ENCODE data around the gene SNX13.

Gene SNX13

DNA sequence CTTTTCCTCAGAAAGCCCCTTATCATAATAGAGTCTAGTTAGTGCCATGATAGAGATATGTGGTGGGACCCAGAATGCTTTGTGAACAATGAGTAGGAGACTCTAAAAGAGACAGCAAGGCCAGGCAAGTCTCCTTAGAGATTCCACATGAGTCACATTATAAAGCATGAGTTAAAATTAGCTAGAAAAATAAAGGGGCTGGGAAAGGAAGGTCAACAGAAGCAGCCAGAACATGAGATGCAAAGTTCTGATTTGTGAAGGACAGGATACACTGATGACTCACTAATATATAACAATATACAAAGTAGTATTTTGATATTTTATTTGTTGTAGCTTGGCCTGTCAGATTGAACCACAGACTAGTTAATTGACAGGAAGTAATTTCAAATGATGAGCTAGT, 25.3 kb upstream of the SNX13 start:
- Histone ChIP-seq H3K27ac (ENCODE audit: insufficient read depth in 1 of 2, low read depth in 1 of 2, low read length in 2 of 2, poor library complexity in 1 of 2, severe bottlenecking in 2 of 2) (no peak overlapping the region), H3K36me3 (ENCODE audit: control insufficient read depth in 4 of 4, insufficient read depth in 4 of 4, low read length in 3 of 4) (no peaks in the 10 kb centered on the region), H3K9me3 (ENCODE audit: control extremely low read depth in 1 of 5, control insufficient read depth in 4 of 5, insufficient read depth in 2 of 5, low read depth in 1 of 5, low read length in 4 of 5) (peaks cover 0 to 2% (median 0%) of the 10 kb centered on the region in 5 experiments), H3K27me3 (replicated peaks in 2 of 5; ENCODE audit: control insufficient read depth in 4 of 5, insufficient read depth in 5 of 5, low read length in 4 of 5) (peaks cover 0 to 2% (median 0%) of the 10 kb centered on the region in 5 experiments), H3K4me3 (ENCODE audit: control insufficient read depth in 1 of 7, extremely low read depth in 1 of 7, insufficient read depth in 4 of 7, low read depth in 2 of 7, low read length in 6 of 7) (no peak overlapping the region), H3K4me1 (ENCODE audit: control extremely low read depth in 1 of 4, control insufficient read depth in 4 of 4, insufficient read depth in 4 of 4, low read length in 3 of 4) (no peaks in the 10 kb centered on the region)
- ChIA-PET CTCF (no interaction called here), POLR2A (no interaction called here)
- DNase-seq = no peak

DNA sequence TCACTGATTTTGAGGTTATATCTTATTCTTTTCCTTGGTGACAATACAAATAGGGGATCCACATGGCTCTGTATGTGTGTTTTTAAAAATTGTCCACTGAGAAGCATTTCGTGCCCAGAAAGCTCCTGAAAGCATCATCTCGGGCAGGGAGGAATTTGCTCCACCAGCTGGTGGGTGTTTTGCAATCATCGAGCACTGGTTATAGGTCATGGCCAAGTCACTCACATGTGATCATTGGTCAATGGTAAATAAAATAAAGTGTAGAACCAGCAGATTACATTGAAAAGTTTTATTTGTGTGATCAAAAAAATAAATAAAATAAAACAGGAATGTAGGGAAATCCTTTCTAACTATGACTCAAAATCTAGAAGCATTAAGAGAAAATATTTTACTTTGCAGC, 23.0 kb upstream of the SNX13 start:
- DNase-seq = no peak
- peaks cover 0 to 2% (median 0%) of the 10 kb centered on the region in 5 experiments for H3K9me3 ChIP-seq (ENCODE audit: control extremely low read depth in 1 of 5, control insufficient read depth in 4 of 5, insufficient read depth in 2 of 5, low read depth in 1 of 5, low read length in 4 of 5)
- ChIA-PET CTCF (no interaction called here), POLR2A (no interaction called here)
- H3K27me3 ChIP-seq (replicated peaks in 2 of 5; ENCODE audit: control insufficient read depth in 4 of 5, insufficient read depth in 5 of 5, low read length in 4 of 5) = no peaks in the 10 kb centered on the region
- no peak overlapping the region for H3K27ac ChIP-seq (ENCODE audit: insufficient read depth in 1 of 2, low read depth in 1 of 2, low read length in 2 of 2, poor library complexity in 1 of 2, severe bottlenecking in 2 of 2)
- H3K4me1 ChIP-seq (ENCODE audit: control extremely low read depth in 1 of 4, control insufficient read depth in 4 of 4, insufficient read depth in 4 of 4, low read length in 3 of 4) = no peaks in the 10 kb centered on the region
- H3K4me3 ChIP-seq (ENCODE audit: control insufficient read depth in 1 of 7, extremely low read depth in 1 of 7, insufficient read depth in 4 of 7, low read depth in 2 of 7, low read length in 6 of 7) = no peak overlapping the region
- WGBS (ENCODE audit: insufficient coverage) = 94% methylated on average over 3 of the region's 3 CpGs
- no peaks in the 10 kb centered on the region for H3K36me3 ChIP-seq (ENCODE audit: control insufficient read depth in 4 of 4, insufficient read depth in 4 of 4, low read length in 3 of 4)

- DNase-seq = no peak
- no peaks in the 10 kb centered on the region for H3K4me1 ChIP-seq (ENCODE audit: control extremely low read depth in 1 of 4, control insufficient read depth in 4 of 4, insufficient read depth in 4 of 4, low read length in 3 of 4)
- no peaks in the 10 kb centered on the region for H3K27me3 ChIP-seq (replicated peaks in 2 of 5; ENCODE audit: control insufficient read depth in 4 of 5, insufficient read depth in 5 of 5, low read length in 4 of 5)
- H3K36me3 ChIP-seq (ENCODE audit: control insufficient read depth in 4 of 4, insufficient read depth in 4 of 4, low read length in 3 of 4) = no peaks in the 10 kb centered on the region
- 90% methylated on average over 9 of the region's 9 CpGs for WGBS (ENCODE audit: insufficient coverage)
- H3K27ac ChIP-seq (ENCODE audit: insufficient read depth in 1 of 2, low read depth in 1 of 2, low read length in 2 of 2, poor library complexity in 1 of 2, severe bottlenecking in 2 of 2) = no peak overlapping the region
- peaks cover 0 to 2% (median 0%) of the 10 kb centered on the region in 5 experiments for H3K9me3 ChIP-seq (ENCODE audit: control extremely low read depth in 1 of 5, control insufficient read depth in 4 of 5, insufficient read depth in 2 of 5, low read depth in 1 of 5, low read length in 4 of 5)
- ChIA-PET POLR2A (no interaction called here), CTCF (no interaction called here)
- H3K4me3 ChIP-seq (ENCODE audit: control insufficient read depth in 1 of 7, extremely low read depth in 1 of 7, insufficient read depth in 4 of 7, low read depth in 2 of 7, low read length in 6 of 7) = no peak overlapping the region
Observed at GRCh38 chr7:17962652-17963051, 22.4 kb upstream of the SNX13 start.

- ChIA-PET POLR2A (no interaction called here), CTCF (interaction anchor here (1.3 kb wide), 1 partner anchor 11 kb away, joined by 3 read pairs; no protein-coding TSS in a partner anchor)
- DNase-seq = no peak
- Histone ChIP-seq H3K4me3 (ENCODE audit: control insufficient read depth in 1 of 7, extremely low read depth in 1 of 7, insufficient read depth in 4 of 7, low read depth in 2 of 7, low read length in 6 of 7) (no peak overlapping the region), H3K4me1 (ENCODE audit: control extremely low read depth in 1 of 4, control insufficient read depth in 4 of 4, insufficient read depth in 4 of 4, low read length in 3 of 4) (no peaks in the 10 kb centered on the region), H3K9me3 (ENCODE audit: control extremely low read depth in 1 of 5, control insufficient read depth in 4 of 5, insufficient read depth in 2 of 5, low read depth in 1 of 5, low read length in 4 of 5) (peaks cover 0 to 2% (median 0%) of the 10 kb centered on the region in 5 experiments), H3K36me3 (ENCODE audit: control insufficient read depth in 4 of 4, insufficient read depth in 4 of 4, low read length in 3 of 4) (no peaks in the 10 kb centered on the region), H3K27me3 (replicated peaks in 2 of 5; ENCODE audit: control insufficient read depth in 4 of 5, insufficient read depth in 5 of 5, low read length in 4 of 5) (no peaks in the 10 kb centered on the region), H3K27ac (ENCODE audit: insufficient read depth in 1 of 2, low read depth in 1 of 2, low read length in 2 of 2, poor library complexity in 1 of 2, severe bottlenecking in 2 of 2) (no peak overlapping the region)
- no CpG with 5 or more reads among the region's 2 CpGs for WGBS (ENCODE audit: insufficient coverage)
Observed at GRCh38 chr7:17957871-17958270, 17.6 kb upstream of the SNX13 start.

DNA sequence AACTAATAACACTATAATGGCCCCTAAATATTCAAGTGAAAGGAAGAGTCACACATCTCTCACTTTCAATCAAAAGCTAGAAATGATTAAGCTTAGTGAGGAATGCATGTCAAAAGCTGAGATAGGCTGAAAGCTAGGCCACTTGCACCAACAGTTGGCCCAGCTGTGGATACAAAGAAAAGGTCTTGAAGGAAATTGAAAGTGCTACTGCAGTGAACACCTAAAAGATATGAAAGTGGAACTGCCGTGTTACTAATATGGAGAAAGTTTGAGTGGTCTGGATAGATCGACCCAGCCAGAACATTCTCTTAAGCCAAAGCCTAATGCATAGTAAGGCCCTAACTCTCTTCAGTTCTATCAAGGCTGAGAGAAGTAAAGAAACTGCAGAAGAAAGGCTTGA, 12.1 kb upstream of the SNX13 start:
- H3K27ac ChIP-seq (ENCODE audit: insufficient read depth in 1 of 2, low read depth in 1 of 2, low read length in 2 of 2, poor library complexity in 1 of 2, severe bottlenecking in 2 of 2) = no peak overlapping the region
- ChIA-PET CTCF (no interaction called here), POLR2A (no interaction called here)

DNA sequence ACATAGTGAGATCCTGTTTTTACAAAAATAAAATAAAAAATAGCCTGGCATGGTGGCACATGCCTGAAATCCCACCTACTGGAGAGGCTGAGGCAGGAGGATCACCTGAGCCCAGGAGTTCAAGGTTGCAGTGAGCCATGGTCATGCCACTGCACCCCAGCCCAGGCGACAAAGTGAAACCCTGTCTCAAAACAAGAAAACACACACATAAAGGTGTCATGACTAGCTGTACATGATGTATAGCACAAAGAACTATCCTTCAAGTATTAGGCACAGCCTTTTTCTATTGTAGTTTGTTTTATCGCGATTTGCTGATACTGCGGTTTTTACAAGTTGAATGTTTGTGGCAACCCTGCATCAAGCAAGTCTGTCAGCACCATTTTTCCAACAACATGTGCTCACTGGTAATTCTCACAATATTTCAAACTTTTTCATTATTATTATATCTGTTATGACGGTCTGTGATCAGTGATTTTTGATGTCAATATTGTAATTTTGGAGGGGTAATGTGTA, 11.5 kb upstream of the SNX13 start:
- Histone ChIP-seq H3K36me3 (ENCODE audit: control insufficient read depth in 4 of 4, insufficient read depth in 4 of 4, low read length in 3 of 4) (no peaks in the 10 kb centered on the region), H3K4me3 (ENCODE audit: control insufficient read depth in 1 of 7, extremely low read depth in 1 of 7, insufficient read depth in 4 of 7, low read depth in 2 of 7, low read length in 6 of 7) (no peak overlapping the region), H3K27me3 (replicated peaks in 2 of 5; ENCODE audit: control insufficient read depth in 4 of 5, insufficient read depth in 5 of 5, low read length in 4 of 5) (no peaks in the 10 kb centered on the region), H3K9me3 (ENCODE audit: control extremely low read depth in 1 of 5, control insufficient read depth in 4 of 5, insufficient read depth in 2 of 5, low read depth in 1 of 5, low read length in 4 of 5) (peaks cover 0 to 2% (median 0%) of the 10 kb centered on the region in 5 experiments), H3K27ac (ENCODE audit: insufficient read depth in 1 of 2, low read depth in 1 of 2, low read length in 2 of 2, poor library complexity in 1 of 2, severe bottlenecking in 2 of 2) (no peak overlapping the region), H3K4me1 (ENCODE audit: control extremely low read depth in 1 of 4, control insufficient read depth in 4 of 4, insufficient read depth in 4 of 4, low read length in 3 of 4) (no peaks in the 10 kb centered on the region)
- no peak for DNase-seq
- ChIA-PET POLR2A (no interaction called here), CTCF (no interaction called here)
- WGBS (ENCODE audit: insufficient coverage) = 100% methylated on average over 3 of the region's 5 CpGs

More for the DNA sequence above, 12.1 kb upstream of the SNX13 start:
- no peak for DNase-seq
- no peaks in the 10 kb centered on the region for H3K4me1 ChIP-seq (ENCODE audit: control extremely low read depth in 1 of 4, control insufficient read depth in 4 of 4, insufficient read depth in 4 of 4, low read length in 3 of 4)
- peaks cover 0 to 2% (median 0%) of the 10 kb centered on the region in 5 experiments for H3K9me3 ChIP-seq (ENCODE audit: control extremely low read depth in 1 of 5, control insufficient read depth in 4 of 5, insufficient read depth in 2 of 5, low read depth in 1 of 5, low read length in 4 of 5)
- H3K36me3 ChIP-seq (ENCODE audit: control insufficient read depth in 4 of 4, insufficient read depth in 4 of 4, low read length in 3 of 4) = no peaks in the 10 kb centered on the region
- 100% methylated on average over 1 of the region's 2 CpGs for WGBS (ENCODE audit: insufficient coverage)
- H3K27me3 ChIP-seq (replicated peaks in 2 of 5; ENCODE audit: control insufficient read depth in 4 of 5, insufficient read depth in 5 of 5, low read length in 4 of 5) = no peaks in the 10 kb centered on the region
- H3K4me3 ChIP-seq (ENCODE audit: control insufficient read depth in 1 of 7, extremely low read depth in 1 of 7, insufficient read depth in 4 of 7, low read depth in 2 of 7, low read length in 6 of 7) = no peak overlapping the region

DNA sequence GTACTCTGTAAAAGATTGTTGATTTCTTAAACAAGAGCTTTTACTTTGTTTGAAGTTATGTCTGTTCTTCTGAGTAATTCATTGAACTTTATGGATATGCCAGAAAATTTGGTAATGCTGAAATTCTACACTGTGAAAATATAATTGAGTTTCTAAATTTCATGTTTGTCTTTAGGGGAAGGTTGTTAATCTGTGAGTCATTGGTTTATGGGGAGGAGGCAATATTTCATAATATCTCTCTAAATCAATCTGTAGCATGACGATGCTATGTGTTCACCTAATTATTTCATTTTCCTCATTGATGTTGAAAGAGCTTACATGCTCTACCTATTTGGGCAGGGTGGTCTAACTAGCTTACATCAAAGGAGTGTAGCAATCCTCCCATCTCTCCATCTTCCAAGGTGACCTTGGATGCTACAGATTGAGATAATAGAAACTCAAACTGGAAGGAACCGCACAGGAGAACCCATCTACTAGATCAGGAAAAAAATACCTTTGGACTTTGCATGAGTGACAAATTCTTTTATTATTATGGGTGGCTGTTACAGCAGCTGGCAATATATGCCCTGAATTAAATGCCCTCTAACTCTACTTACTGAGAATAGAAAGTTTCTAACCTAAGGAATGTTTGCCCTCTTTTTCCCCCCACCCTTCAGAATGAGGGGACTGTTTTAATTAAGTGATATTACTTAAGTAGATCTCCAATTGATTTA, 8.4 kb upstream of the SNX13 start:
- peaks cover 0 to 2% (median 0%) of the 10 kb centered on the region in 5 experiments for H3K9me3 ChIP-seq (ENCODE audit: control extremely low read depth in 1 of 5, control insufficient read depth in 4 of 5, insufficient read depth in 2 of 5, low read depth in 1 of 5, low read length in 4 of 5)
- no peaks in the 10 kb centered on the region for H3K36me3 ChIP-seq (ENCODE audit: control insufficient read depth in 4 of 4, insufficient read depth in 4 of 4, low read length in 3 of 4)
- H3K27me3 ChIP-seq (replicated peaks in 2 of 5; ENCODE audit: control insufficient read depth in 4 of 5, insufficient read depth in 5 of 5, low read length in 4 of 5) = no peaks in the 10 kb centered on the region
- ChIA-PET CTCF (interaction anchor here (1.4 kb wide), 1 partner anchor 8 kb away, joined by 3 read pairs; the partner anchor contains the start of gene SNX13), POLR2A (no interaction called here)
- no peak for DNase-seq
- H3K4me1 ChIP-seq (ENCODE audit: control extremely low read depth in 1 of 4, control insufficient read depth in 4 of 4, insufficient read depth in 4 of 4, low read length in 3 of 4) = peaks cover 0 to 3% (median 0%) of the 10 kb centered on the region in 4 experiments
- H3K4me3 ChIP-seq (ENCODE audit: control insufficient read depth in 1 of 7, extremely low read depth in 1 of 7, insufficient read depth in 4 of 7, low read depth in 2 of 7, low read length in 6 of 7) = no peak overlapping the region
- WGBS (ENCODE audit: insufficient coverage) = no CpG with 5 or more reads among the region's 2 CpGs
- H3K27ac ChIP-seq (ENCODE audit: insufficient read depth in 1 of 2, low read depth in 1 of 2, low read length in 2 of 2, poor library complexity in 1 of 2, severe bottlenecking in 2 of 2) = no peak overlapping the region

Measured in common myeloid progenitor, CD34-positive (primary cell).